Measurements from ENCODE around the gene HOXB9. TPM values are rescaled to one million over a fixed set of nuclear protein-coding genes. Genes with fewer than 3 reads are reported as not detected.

The HOXB9 gene
- total RNA-seq, 2 experiments from 2014 or later, result not detected

DNA sequence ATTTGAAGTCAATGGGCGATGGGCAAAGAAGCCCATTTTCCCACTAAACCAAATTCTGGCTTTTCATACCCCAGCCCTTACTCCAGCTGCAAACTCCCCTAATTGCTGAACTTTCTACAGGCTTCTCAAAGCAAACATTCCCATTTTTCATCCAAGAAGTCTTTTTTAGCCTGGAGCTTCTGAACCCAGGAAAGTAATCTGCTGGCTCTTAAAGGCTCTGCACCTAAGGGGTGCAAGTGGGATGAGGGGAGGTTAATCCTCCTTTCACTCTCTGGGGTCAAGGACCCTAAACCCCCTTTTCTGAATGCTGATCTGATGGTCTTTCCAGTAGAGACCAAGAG, 17.7 kb downstream of the HOXB9 start:
- ChIA-PET POLR2A (no interaction called here), CTCF (ENCODE audit: unreplicated experiment) (no interaction called here)
- H3K9me3 ChIP-seq (ENCODE audit: low read length), result no peaks in the 10 kb centered on the region
- no peaks in the 10 kb centered on the region for H3K9me2 ChIP-seq (ENCODE audit: insufficient read depth, low read length)
- peaks cover 31% of the 10 kb centered on the region for H3K4me1 ChIP-seq (ENCODE audit: insufficient read depth, low read length, poor library complexity, severe bottlenecking)
- no peaks in the 10 kb centered on the region for H3K36me3 ChIP-seq (ENCODE audit: insufficient read depth, low read length)
- no peak for TF ChIP-seq EZH2phosphoT487 (IDR thresholded peaks at IDR 0.05; ENCODE audit: borderline replicate concordance, low read depth, low read length)
- TF ChIP-seq, protein P1, sequence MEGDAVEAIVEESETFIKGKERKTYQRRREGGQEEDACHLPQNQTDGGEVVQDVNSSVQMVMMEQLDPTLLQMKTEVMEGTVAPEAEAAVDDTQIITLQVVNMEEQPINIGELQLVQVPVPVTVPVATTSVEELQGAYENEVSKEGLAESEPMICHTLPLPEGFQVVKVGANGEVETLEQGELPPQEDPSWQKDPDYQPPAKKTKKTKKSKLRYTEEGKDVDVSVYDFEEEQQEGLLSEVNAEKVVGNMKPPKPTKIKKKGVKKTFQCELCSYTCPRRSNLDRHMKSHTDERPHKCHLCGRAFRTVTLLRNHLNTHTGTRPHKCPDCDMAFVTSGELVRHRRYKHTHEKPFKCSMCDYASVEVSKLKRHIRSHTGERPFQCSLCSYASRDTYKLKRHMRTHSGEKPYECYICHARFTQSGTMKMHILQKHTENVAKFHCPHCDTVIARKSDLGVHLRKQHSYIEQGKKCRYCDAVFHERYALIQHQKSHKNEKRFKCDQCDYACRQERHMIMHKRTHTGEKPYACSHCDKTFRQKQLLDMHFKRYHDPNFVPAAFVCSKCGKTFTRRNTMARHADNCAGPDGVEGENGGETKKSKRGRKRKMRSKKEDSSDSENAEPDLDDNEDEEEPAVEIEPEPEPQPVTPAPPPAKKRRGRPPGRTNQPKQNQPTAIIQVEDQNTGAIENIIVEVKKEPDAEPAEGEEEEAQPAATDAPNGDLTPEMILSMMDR (conservative IDR thresholded peaks at IDR 0.05; ENCODE audit: low read length), result no peak
- no peak overlapping the region for H3K27ac ChIP-seq (ENCODE audit: low read depth, low read length, poor library complexity, severe bottlenecking)
- intact Hi-C loops (cut with micrococcal nuclease; ENCODE audit: unreplicated experiment), result no loop called here
- no TSS peak for BruUV-seq (replicated peaks)
- H3K79me2 ChIP-seq (ENCODE audit: insufficient read depth, low read depth, low read length), result no peaks in the 10 kb centered on the region
- H3K4me2 ChIP-seq (ENCODE audit: low read length), result no peak overlapping the region
- H3K4me3 ChIP-seq (ENCODE audit: low read depth, low read length, poor library complexity, severe bottlenecking), result no peak overlapping the region
- H4K20me1 ChIP-seq (ENCODE audit: insufficient read depth, low read length), result no peaks in the 10 kb centered on the region
- no peak for DNase-seq (ENCODE audit: low spot score)
- H2AFZ ChIP-seq (ENCODE audit: low read length), result no peak overlapping the region

DNA sequence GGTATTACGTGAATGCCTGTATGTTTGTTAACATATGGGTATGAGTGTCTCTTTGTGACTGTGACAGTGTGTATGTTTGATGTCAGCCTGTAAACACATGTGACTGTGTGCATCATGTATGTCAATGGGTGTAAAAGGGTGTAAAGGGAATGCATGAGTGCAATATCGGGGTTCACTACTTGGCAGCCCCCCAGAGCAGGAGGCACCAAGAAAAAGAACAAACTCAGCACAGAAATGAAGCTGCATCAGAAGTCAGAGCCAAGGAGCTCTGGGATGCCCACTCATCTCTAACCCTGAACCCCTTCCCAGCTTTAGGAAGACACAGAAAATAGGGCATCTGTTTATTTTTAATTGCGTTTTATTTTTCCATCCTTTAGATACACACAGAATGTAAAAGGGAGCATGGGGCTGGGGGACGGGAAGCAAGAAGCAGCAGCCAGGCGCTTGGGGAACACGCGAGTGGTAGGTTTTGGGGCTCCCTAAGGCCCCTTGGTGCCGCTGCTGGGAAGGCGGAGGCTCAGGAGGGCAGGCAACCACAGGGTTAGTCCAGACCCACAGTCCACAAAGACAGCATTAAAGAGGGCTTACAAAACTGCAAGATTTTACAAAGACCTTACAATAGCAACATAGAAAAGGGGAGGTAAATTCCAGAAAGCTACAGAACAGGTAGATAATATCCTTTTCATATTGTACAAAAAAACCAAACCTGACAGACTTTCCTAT, 19.1 kb downstream of the HOXB9 start:
- ChIA-PET CTCF (ENCODE audit: unreplicated experiment) (no interaction called here), POLR2A (interaction anchor here (0.6 kb wide), 3 partner anchors 96 to 319 kb away, joined by 3 to 5 read pairs (median 3); no protein-coding TSS in a partner anchor)
- intact Hi-C loops (cut with micrococcal nuclease; ENCODE audit: unreplicated experiment), result no loop called here
- no peak for DNase-seq (ENCODE audit: low spot score)
- no peak overlapping the region for H2AFZ ChIP-seq (ENCODE audit: low read length)
- BruUV-seq (replicated peaks), result TSS peak; percentile 85
- no peak overlapping the region for H3K27ac ChIP-seq (ENCODE audit: low read depth, low read length, poor library complexity, severe bottlenecking)
- H4K20me1 ChIP-seq (ENCODE audit: insufficient read depth, low read length), result no peaks in the 10 kb centered on the region
- H3K4me1 ChIP-seq (ENCODE audit: insufficient read depth, low read length, poor library complexity, severe bottlenecking), result peaks cover 23% of the 10 kb centered on the region
- no peaks in the 10 kb centered on the region for H3K9me3 ChIP-seq (ENCODE audit: low read length)
- no peaks in the 10 kb centered on the region for H3K9me2 ChIP-seq (ENCODE audit: insufficient read depth, low read length)
- no peak overlapping the region for H3K4me2 ChIP-seq (ENCODE audit: low read length)
- TF ChIP-seq EZH2phosphoT487 (IDR thresholded peaks at IDR 0.05; ENCODE audit: borderline replicate concordance, low read depth, low read length), result no peak
- TF ChIP-seq, protein P1 (conservative IDR thresholded peaks at IDR 0.05; ENCODE audit: low read length), result no peak
- no peaks in the 10 kb centered on the region for H3K36me3 ChIP-seq (ENCODE audit: insufficient read depth, low read length)
- H3K4me3 ChIP-seq (ENCODE audit: low read depth, low read length, poor library complexity, severe bottlenecking), result no peak overlapping the region
- H3K79me2 ChIP-seq (ENCODE audit: insufficient read depth, low read depth, low read length), result no peaks in the 10 kb centered on the region
